ENCODE data around the gene SDK2. TPM values are rescaled to one million over a fixed set of nuclear protein-coding genes. Genes with fewer than 3 reads are reported as not detected.

SDK2 gene
- polyA plus RNA-seq, 2 of the 4 experiments (the other 2 are of a cell fraction) = 0.36 to 0.57 TPM

DNA sequence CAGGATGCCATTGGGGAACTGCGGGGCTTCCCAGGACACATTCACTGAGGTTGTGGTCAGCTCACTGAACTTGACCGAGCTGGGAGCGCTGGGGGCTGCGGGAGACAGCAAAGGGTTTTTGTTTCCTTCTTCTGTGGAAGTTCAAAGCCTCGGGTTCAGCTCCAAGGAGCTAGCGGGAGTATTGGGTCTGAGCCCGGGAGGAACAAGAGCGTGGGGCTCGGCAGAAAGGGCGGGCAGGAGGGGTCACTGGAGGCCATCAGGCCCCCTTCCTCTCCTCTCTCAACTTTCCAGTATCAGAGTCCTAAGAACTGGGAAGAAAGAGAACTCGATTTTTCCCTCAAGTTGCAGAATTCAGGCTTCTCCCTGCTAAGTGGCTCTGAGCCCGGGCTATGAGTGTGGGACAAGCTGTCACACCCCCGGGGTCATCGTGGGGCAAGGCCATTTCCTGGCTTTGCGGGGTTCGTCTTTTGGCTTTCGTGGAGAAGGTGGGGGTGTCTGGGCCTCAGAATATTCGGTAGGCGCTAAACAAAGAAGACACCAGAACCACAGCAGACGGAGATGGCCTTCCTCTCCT is 278.9 kb downstream of the SDK2 start:
- no peak for FAIRE-seq
- no peak overlapping the region for H3K4me2 ChIP-seq
- no peak overlapping the region for H3K4me3 ChIP-seq
- peaks cover 3% of the 10 kb centered on the region; the same call in 1 of the 3 replicates for H3K4me1 ChIP-seq
- H3K27ac ChIP-seq = peak overlapping the region in 1 of 2 experiments; percentile 24; a peak in 1 of 6 replicates
- no peak for DNase-seq (ENCODE audit: low read depth in 1 of 2, low spot score in 1 of 2)
- no peak for TF ChIP-seq HOXB13 (CRISPR knock-in tag; IDR thresholded peaks at IDR 0.05; ENCODE audit: low read depth)
- TF ChIP-seq, protein P1, sequence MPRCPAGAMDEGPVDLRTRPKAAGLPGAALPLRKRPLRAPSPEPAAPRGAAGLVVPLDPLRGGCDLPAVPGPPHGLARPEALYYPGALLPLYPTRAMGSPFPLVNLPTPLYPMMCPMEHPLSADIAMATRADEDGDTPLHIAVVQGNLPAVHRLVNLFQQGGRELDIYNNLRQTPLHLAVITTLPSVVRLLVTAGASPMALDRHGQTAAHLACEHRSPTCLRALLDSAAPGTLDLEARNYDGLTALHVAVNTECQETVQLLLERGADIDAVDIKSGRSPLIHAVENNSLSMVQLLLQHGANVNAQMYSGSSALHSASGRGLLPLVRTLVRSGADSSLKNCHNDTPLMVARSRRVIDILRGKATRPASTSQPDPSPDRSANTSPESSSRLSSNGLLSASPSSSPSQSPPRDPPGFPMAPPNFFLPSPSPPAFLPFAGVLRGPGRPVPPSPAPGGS (IDR thresholded peaks at IDR 0.05) = no peak
- TF ChIP-seq, protein P2, sequence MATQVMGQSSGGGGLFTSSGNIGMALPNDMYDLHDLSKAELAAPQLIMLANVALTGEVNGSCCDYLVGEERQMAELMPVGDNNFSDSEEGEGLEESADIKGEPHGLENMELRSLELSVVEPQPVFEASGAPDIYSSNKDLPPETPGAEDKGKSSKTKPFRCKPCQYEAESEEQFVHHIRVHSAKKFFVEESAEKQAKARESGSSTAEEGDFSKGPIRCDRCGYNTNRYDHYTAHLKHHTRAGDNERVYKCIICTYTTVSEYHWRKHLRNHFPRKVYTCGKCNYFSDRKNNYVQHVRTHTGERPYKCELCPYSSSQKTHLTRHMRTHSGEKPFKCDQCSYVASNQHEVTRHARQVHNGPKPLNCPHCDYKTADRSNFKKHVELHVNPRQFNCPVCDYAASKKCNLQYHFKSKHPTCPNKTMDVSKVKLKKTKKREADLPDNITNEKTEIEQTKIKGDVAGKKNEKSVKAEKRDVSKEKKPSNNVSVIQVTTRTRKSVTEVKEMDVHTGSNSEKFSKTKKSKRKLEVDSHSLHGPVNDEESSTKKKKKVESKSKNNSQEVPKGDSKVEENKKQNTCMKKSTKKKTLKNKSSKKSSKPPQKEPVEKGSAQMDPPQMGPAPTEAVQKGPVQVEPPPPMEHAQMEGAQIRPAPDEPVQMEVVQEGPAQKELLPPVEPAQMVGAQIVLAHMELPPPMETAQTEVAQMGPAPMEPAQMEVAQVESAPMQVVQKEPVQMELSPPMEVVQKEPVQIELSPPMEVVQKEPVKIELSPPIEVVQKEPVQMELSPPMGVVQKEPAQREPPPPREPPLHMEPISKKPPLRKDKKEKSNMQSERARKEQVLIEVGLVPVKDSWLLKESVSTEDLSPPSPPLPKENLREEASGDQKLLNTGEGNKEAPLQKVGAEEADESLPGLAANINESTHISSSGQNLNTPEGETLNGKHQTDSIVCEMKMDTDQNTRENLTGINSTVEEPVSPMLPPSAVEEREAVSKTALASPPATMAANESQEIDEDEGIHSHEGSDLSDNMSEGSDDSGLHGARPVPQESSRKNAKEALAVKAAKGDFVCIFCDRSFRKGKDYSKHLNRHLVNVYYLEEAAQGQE (IDR thresholded peaks at IDR 0.05) = no peak
- CTCF ChIA-PET = interaction anchor here (0.7 to 23.7 kb wide), 11 partner anchors 8 to 638 kb away, joined by 3 to 975 read pairs (median 5); partner anchors contain the start of genes CDC42EP4 and CPSF4L
- no peaks in the 10 kb centered on the region for H3K9me3 ChIP-seq
- POLR2A ChIA-PET = no interaction called here
- no peak for ATAC-seq
- WGBS (ENCODE audit: missing lambda C conversion rate) = 77% methylated on average over 20 of the region's 20 CpGs

DNA sequence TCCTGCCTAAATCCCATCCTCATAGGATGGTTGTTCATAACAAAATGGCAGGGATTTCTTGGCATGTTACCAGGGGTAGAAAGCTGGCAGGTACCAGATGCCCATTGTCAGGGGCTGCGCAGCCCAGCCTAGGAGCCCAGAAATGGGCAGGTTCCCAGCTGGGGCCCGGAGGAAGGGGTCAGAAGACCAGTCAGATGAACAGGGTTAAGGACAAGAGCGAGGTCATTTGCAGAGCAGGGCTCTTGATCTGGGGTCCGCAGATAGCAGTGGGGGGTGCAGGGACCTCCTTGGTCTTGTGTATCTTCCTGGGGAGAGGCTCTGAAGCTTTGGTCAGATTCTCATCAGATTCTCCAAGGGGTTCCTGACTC is 280.1 kb downstream of the SDK2 start:
- TF ChIP-seq SREBF2 (IDR thresholded peaks at IDR 0.05) = no peak
- TF ChIP-seq JUN (IDR thresholded peaks at IDR 0.05) = no peak
- TF ChIP-seq EHF (CRISPR knock-in tag; IDR thresholded peaks at IDR 0.05) = no peak
- TF ChIP-seq, protein P3, sequence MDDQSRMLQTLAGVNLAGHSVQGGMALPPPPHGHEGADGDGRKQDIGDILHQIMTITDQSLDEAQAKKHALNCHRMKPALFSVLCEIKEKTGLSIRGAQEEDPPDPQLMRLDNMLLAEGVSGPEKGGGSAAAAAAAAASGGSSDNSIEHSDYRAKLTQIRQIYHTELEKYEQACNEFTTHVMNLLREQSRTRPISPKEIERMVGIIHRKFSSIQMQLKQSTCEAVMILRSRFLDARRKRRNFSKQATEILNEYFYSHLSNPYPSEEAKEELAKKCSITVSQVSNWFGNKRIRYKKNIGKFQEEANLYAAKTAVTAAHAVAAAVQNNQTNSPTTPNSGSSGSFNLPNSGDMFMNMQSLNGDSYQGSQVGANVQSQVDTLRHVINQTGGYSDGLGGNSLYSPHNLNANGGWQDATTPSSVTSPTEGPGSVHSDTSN (IDR thresholded peaks at IDR 0.05) = no peak
- no peak for TF ChIP-seq JUNB (IDR thresholded peaks at IDR 0.05)
- TF ChIP-seq, protein P4, sequence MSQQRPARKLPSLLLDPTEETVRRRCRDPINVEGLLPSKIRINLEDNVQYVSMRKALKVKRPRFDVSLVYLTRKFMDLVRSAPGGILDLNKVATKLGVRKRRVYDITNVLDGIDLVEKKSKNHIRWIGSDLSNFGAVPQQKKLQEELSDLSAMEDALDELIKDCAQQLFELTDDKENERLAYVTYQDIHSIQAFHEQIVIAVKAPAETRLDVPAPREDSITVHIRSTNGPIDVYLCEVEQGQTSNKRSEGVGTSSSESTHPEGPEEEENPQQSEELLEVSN (IDR thresholded peaks at IDR 0.05; ENCODE audit: borderline replicate concordance, low read depth) = no peak
- no peak for TF ChIP-seq ZC3H11A (IDR thresholded peaks at IDR 0.05)
- TF ChIP-seq RARB (CRISPR knock-in tag; IDR thresholded peaks at IDR 0.05) = no peak
- no peak for TF ChIP-seq MAFK (IDR thresholded peaks at IDR 0.05; ENCODE audit: partially characterized antibody)
- no peak for TF ChIP-seq CBX2 (IDR thresholded peaks at IDR 0.05; ENCODE audit: borderline replicate concordance, low read depth)
- TF ChIP-seq, protein P5, sequence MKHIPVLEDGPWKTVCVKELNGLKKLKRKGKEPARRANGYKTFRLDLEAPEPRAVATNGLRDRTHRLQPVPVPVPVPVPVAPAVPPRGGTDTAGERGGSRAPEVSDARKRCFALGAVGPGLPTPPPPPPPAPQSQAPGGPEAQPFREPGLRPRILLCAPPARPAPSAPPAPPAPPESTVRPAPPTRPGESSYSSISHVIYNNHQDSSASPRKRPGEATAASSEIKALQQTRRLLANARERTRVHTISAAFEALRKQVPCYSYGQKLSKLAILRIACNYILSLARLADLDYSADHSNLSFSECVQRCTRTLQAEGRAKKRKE (CRISPR knock-in tag; IDR thresholded peaks at IDR 0.05; ENCODE audit: low read depth) = no peak
- no peak for TF ChIP-seq ZFP36 (IDR thresholded peaks at IDR 0.05; ENCODE audit: borderline replicate concordance, partially characterized antibody)
- no peak for TF ChIP-seq POLR2A (IDR thresholded peaks at IDR 0.05; ENCODE audit: low read length)
- TF ChIP-seq NR3C1 (IDR thresholded peaks at IDR 0.05) = no peak
- TF ChIP-seq HOXB5 (CRISPR knock-in tag; IDR thresholded peaks at IDR 0.05) = no peak
- no peak for TF ChIP-seq GATA3 (IDR thresholded peaks at IDR 0.05; ENCODE audit: borderline replicate concordance)
- TF ChIP-seq, protein P6, sequence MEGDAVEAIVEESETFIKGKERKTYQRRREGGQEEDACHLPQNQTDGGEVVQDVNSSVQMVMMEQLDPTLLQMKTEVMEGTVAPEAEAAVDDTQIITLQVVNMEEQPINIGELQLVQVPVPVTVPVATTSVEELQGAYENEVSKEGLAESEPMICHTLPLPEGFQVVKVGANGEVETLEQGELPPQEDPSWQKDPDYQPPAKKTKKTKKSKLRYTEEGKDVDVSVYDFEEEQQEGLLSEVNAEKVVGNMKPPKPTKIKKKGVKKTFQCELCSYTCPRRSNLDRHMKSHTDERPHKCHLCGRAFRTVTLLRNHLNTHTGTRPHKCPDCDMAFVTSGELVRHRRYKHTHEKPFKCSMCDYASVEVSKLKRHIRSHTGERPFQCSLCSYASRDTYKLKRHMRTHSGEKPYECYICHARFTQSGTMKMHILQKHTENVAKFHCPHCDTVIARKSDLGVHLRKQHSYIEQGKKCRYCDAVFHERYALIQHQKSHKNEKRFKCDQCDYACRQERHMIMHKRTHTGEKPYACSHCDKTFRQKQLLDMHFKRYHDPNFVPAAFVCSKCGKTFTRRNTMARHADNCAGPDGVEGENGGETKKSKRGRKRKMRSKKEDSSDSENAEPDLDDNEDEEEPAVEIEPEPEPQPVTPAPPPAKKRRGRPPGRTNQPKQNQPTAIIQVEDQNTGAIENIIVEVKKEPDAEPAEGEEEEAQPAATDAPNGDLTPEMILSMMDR (IDR thresholded peaks at IDR 0.05) = no peak
- TF ChIP-seq KDM5A (IDR thresholded peaks at IDR 0.05) = no peak
- H3K27ac ChIP-seq = no peak overlapping the region
- ChIA-PET CTCF (interaction anchor here (1.1 to 23.7 kb wide), 6 partner anchors 9 to 107 kb away, joined by 3 to 975 read pairs (median 15); partner anchors contain the start of genes CDC42EP4 and CPSF4L), POLR2A (no interaction called here)
- no peak for DNase-seq (ENCODE audit: low read depth in 1 of 2, low spot score in 1 of 2)
- H3K4me3 ChIP-seq = no peak overlapping the region
- H3K9me3 ChIP-seq = no peaks in the 10 kb centered on the region
- ATAC-seq = no peak
- 88% methylated on average over 4 of the region's 4 CpGs for WGBS (ENCODE audit: missing lambda C conversion rate)
- peaks cover 12% of the 10 kb centered on the region; the same call in 1 of the 3 replicates for H3K4me1 ChIP-seq
- H3K4me2 ChIP-seq = no peak overlapping the region
- no peak for FAIRE-seq

Measured in A549 (cell line).